H1 (cell line): ENCODE measurements around the gene MLC1. TPM values are rescaled to one million over a fixed set of nuclear protein-coding genes. Genes with fewer than 3 reads are reported as not detected.

Experiments used
- CEBPB ChIP-seq: IDR thresholded peaks from 2 replicates; pipeline ENCODE4 v1.6.1; 2012; ENCODE audit warnings: low read depth, low read length
- CREB1 ChIP-seq: IDR thresholded peaks from 2 replicates; pipeline ENCODE4 v1.6.1; 2012; ENCODE audit warnings: inconsistent platforms
- GTF2F1 ChIP-seq: IDR thresholded peaks from 2 replicates; pipeline ENCODE4 v1.6.1; 2012; ENCODE audit warnings: low read depth, low read length, improper control_type of control experiment, borderline replicate concordance
- HDAC6 ChIP-seq: IDR thresholded peaks from one replicate; pipeline ENCODE4 v1.7.1; 2012; ENCODE audit warnings: low read depth, mild to moderate bottlenecking, inconsistent platforms, low read length, moderate library complexity
- NANOG ChIP-seq: IDR thresholded peaks from 2 replicates; pipeline ENCODE4 v1.6.1; 2011; ENCODE audit warnings: low read length, low read depth, mild to moderate bottlenecking, inconsistent platforms; ENCODE audit not compliant: insufficient read depth, poor library complexity, severe bottlenecking
- RFX5 ChIP-seq: IDR thresholded peaks from 2 replicates; pipeline ENCODE4 v1.6.1; 2011; ENCODE audit warnings: low read depth, low read length, improper control_type of control experiment, borderline replicate concordance
- SIX5 ChIP-seq: IDR thresholded peaks from 2 replicates; pipeline ENCODE4 v1.6.1; 2011; ENCODE audit warnings: mild to moderate bottlenecking, low read depth, low read length
- SUZ12 ChIP-seq: fragments of 200-600 bp; sonication (generic); IDR thresholded peaks from 2 replicates; pipeline ENCODE4 v1.6.1; 2012; ENCODE audit warnings: mild to moderate bottlenecking, inconsistent platforms, low read length, moderate library complexity, mixed read lengths
- TCF12 ChIP-seq: IDR thresholded peaks from 2 replicates; pipeline ENCODE4 v1.6.1; 2011; ENCODE audit warnings: low read depth, mild to moderate bottlenecking, low read length
- polyA plus RNA-seq, 7 experiments: library from polyadenylated mRNA; depleted of rRNA in 3 of 7; stranded (reverse) in 5 of 7; unstranded in 2 of 7; fragments of >200 nt in 5 of 7; fragments of 200-250 nt in 2 of 7; gene quantifications; 1 replicate in 5 of 7; 2 replicates in 1 of 7; 4 replicates in 1 of 7; pipeline versions ENCODE4 v1.2.1 to v1.2.3, GENCODE V29; 2011 to 2013; ENCODE audit warnings: missing spikeins in 2 of 7, mixed read lengths in 2 of 7
- total RNA-seq: library from RNA; stranded (reverse); fragmentation: NEBNext Ultra II Directional; extraction: Animal tissue kit (Norgen Biotek cat#: 25700); gene quantifications from 2 replicates; pipeline ENCODE4 v1.2.1, GENCODE V29; 2021

Gene MLC1
- total and polyA plus RNA-seq, 2 of the 8 experiments (the other 6 are each of a cell fraction or from before 2014, with no cell fraction given), result 0.20 TPM; not detected in 1

DNA sequence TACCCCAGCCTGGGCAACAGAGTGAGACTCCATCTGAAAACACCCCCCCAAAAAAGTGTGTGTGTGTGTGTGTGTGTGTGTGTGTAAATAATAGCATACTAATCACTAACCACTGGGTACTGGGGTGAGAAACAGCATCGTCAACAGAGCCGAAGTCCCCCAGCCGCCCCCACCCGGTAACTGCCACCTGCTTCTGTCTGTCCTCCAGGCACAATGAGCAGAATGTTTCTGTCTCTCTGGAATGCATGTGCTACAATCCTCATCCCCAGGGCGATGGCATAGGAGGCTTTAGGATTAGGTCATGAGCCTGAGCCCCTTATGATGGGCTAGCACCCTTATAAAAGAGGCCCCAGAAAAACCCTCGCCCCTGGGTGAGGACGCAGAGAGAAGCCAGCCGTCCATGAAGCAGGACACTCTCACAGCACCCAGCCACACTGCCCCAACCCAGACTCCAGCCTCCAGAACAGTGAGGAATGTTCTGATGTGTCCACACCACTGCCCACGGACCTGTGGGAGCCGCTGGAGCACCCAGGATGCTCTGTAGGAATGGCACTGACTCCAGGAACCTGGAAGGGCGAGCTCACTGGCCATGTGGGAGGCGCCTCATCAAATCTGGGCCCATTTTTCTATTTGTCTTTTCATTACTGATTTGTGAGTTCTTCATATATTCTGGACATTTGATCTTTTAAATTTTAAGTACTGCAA is 37.0 kb downstream of the MLC1 start (continued):
- TF ChIP-seq HDAC6, result no peak
- no peak for TF ChIP-seq CEBPB
- no peak for TF ChIP-seq NANOG
- no peak for TF ChIP-seq GTF2F1
- TF ChIP-seq SUZ12, result no peak
- TF ChIP-seq SIX5, result no peak
- TF ChIP-seq TCF12, result no peak
- TF ChIP-seq RFX5, result no peak
- no peak for TF ChIP-seq CREB1
